ENCODE results near the gene SYNM.

Gene SYNM

GRCh38 chr15:99142562-99142961 is 37.7 kb downstream of the SYNM start:
- peaks cover 5% of the 10 kb centered on the region for H3K27me3 Mint-ChIP-seq
- H3K9me3 Mint-ChIP-seq, result no peaks in the 10 kb centered on the region
- no peak overlapping the region for H3K27ac Mint-ChIP-seq
- no peak overlapping the region for H3K4me3 Mint-ChIP-seq
- no peaks in the 10 kb centered on the region for H3K36me3 Mint-ChIP-seq
- ATAC-seq (ENCODE audit: low read depth), result no peak
- DNase-seq (ENCODE audit: low spot score in 2 of 2), result no peak
- H3K4me1 Mint-ChIP-seq, result no peaks in the 10 kb centered on the region

GRCh38 chr15:99143242-99143641 is 38.4 kb downstream of the SYNM start:
- peaks cover 5% of the 10 kb centered on the region for H3K27me3 Mint-ChIP-seq
- H3K4me1 Mint-ChIP-seq, result no peaks in the 10 kb centered on the region
- no peaks in the 10 kb centered on the region for H3K9me3 Mint-ChIP-seq
- no peak overlapping the region for H3K27ac Mint-ChIP-seq
- DNase-seq (ENCODE audit: low spot score in 2 of 2), result no peak
- no peak overlapping the region for H3K4me3 Mint-ChIP-seq
- no peaks in the 10 kb centered on the region for H3K36me3 Mint-ChIP-seq
- ATAC-seq (ENCODE audit: low read depth), result no peak

GRCh38 chr15:99143655-99144610 is 39.1 kb downstream of the SYNM start:
- H3K4me3 Mint-ChIP-seq, result no peak overlapping the region
- H3K27me3 Mint-ChIP-seq, result peaks cover 5% of the 10 kb centered on the region
- no peaks in the 10 kb centered on the region for H3K4me1 Mint-ChIP-seq
- no peak overlapping the region for H3K27ac Mint-ChIP-seq
- H3K9me3 Mint-ChIP-seq, result no peaks in the 10 kb centered on the region
- H3K36me3 Mint-ChIP-seq, result no peaks in the 10 kb centered on the region
- DNase-seq (ENCODE audit: low spot score in 2 of 2) (no peak), ATAC-seq (ENCODE audit: low read depth) (no peak)

- Mint-ChIP-seq H3K9me3 (no peaks in the 10 kb centered on the region), H3K4me1 (no peaks in the 10 kb centered on the region), H3K27me3 (peaks cover 5% of the 10 kb centered on the region), H3K36me3 (no peaks in the 10 kb centered on the region), H3K4me3 (no peak overlapping the region), H3K27ac (no peak overlapping the region)
- no peak for DNase-seq (ENCODE audit: low spot score in 2 of 2)
- ATAC-seq (ENCODE audit: low read depth), result no peak
Measured at GRCh38 chr15:99145005-99145404, 40.1 kb downstream of the SYNM start.

GRCh38 chr15:99145778-99146177 is 40.9 kb downstream of the SYNM start:
- Mint-ChIP-seq H3K27me3 (peaks cover 5% of the 10 kb centered on the region), H3K36me3 (no peaks in the 10 kb centered on the region), H3K4me3 (no peak overlapping the region), H3K9me3 (no peaks in the 10 kb centered on the region), H3K27ac (no peak overlapping the region), H3K4me1 (no peaks in the 10 kb centered on the region)
- ATAC-seq (ENCODE audit: low read depth) (no peak), DNase-seq (ENCODE audit: low spot score in 2 of 2) (no peak)

- Mint-ChIP-seq H3K27ac (no peak overlapping the region), H3K9me3 (no peaks in the 10 kb centered on the region)
- no peak for DNase-seq (ENCODE audit: low spot score in 2 of 2)
Measured at GRCh38 chr15:99146661-99147060, 41.8 kb downstream of the SYNM start.

GRCh38 chr15:99148851-99149276 is 44.0 kb downstream of the SYNM start:
- Mint-ChIP-seq H3K27ac (no peak overlapping the region), H3K9me3 (no peaks in the 10 kb centered on the region), H3K36me3 (no peaks in the 10 kb centered on the region), H3K27me3 (peaks cover 5% of the 10 kb centered on the region), H3K4me1 (no peaks in the 10 kb centered on the region), H3K4me3 (no peak overlapping the region)
- ATAC-seq (ENCODE audit: low read depth) (no peak), DNase-seq (ENCODE audit: low spot score in 2 of 2) (no peak)

More at GRCh38 chr15:99146661-99147060, 41.8 kb downstream of the SYNM start:
- Mint-ChIP-seq H3K4me1 (no peaks in the 10 kb centered on the region), H3K4me3 (no peak overlapping the region), H3K27me3 (peaks cover 5% of the 10 kb centered on the region), H3K36me3 (no peaks in the 10 kb centered on the region)
- no peak for ATAC-seq (ENCODE audit: low read depth)

- Mint-ChIP-seq H3K36me3 (no peaks in the 10 kb centered on the region), H3K9me3 (no peaks in the 10 kb centered on the region), H3K27ac (no peak overlapping the region), H3K4me3 (no peak overlapping the region), H3K4me1 (no peaks in the 10 kb centered on the region), H3K27me3 (peaks cover 5% of the 10 kb centered on the region)
- no peak for ATAC-seq (ENCODE audit: low read depth)
- DNase-seq (ENCODE audit: low spot score in 2 of 2), result no peak
Measured at GRCh38 chr15:99149366-99149765, 44.5 kb downstream of the SYNM start.

GRCh38 chr15:99151156-99151555 is 46.3 kb downstream of the SYNM start:
- no peak overlapping the region for H3K4me3 Mint-ChIP-seq
- H3K36me3 Mint-ChIP-seq, result no peaks in the 10 kb centered on the region
- DNase-seq (ENCODE audit: low spot score in 2 of 2), result no peak
- no peaks in the 10 kb centered on the region for H3K9me3 Mint-ChIP-seq
- H3K27me3 Mint-ChIP-seq, result peaks cover 3% of the 10 kb centered on the region
- no peak overlapping the region for H3K27ac Mint-ChIP-seq
- H3K4me1 Mint-ChIP-seq, result no peaks in the 10 kb centered on the region
- no peak for ATAC-seq (ENCODE audit: low read depth)

GRCh38 chr15:99153026-99153535 is 48.2 kb downstream of the SYNM start:
- Mint-ChIP-seq H3K9me3 (no peaks in the 10 kb centered on the region), H3K4me3 (no peak overlapping the region), H3K27ac (no peak overlapping the region), H3K36me3 (no peaks in the 10 kb centered on the region), H3K27me3 (peaks cover under 1% of the 10 kb centered on the region), H3K4me1 (no peaks in the 10 kb centered on the region)
- DNase-seq (ENCODE audit: low spot score in 2 of 2) (no peak), ATAC-seq (ENCODE audit: low read depth) (no peak)

GRCh38 chr15:99154271-99154670 is 49.4 kb downstream of the SYNM start:
- no peak for ATAC-seq (ENCODE audit: low read depth)
- H3K27ac Mint-ChIP-seq, result no peak overlapping the region
- H3K36me3 Mint-ChIP-seq, result no peaks in the 10 kb centered on the region
- H3K27me3 Mint-ChIP-seq, result peaks cover 2% of the 10 kb centered on the region
- no peaks in the 10 kb centered on the region for H3K4me1 Mint-ChIP-seq
- no peak overlapping the region for H3K4me3 Mint-ChIP-seq
- no peaks in the 10 kb centered on the region for H3K9me3 Mint-ChIP-seq
- DNase-seq (ENCODE audit: low spot score in 2 of 2), result no peak

GRCh38 chr15:99155961-99156443 is 51.1 kb downstream of the SYNM start:
- H3K9me3 Mint-ChIP-seq, result no peaks in the 10 kb centered on the region
- H3K4me1 Mint-ChIP-seq, result no peaks in the 10 kb centered on the region
- no peaks in the 10 kb centered on the region for H3K36me3 Mint-ChIP-seq
- H3K27me3 Mint-ChIP-seq, result peaks cover 2% of the 10 kb centered on the region
- no peak for DNase-seq (ENCODE audit: low spot score in 2 of 2)
- no peak overlapping the region for H3K4me3 Mint-ChIP-seq
- ATAC-seq (ENCODE audit: low read depth), result no peak
- H3K27ac Mint-ChIP-seq, result no peak overlapping the region

- no peaks in the 10 kb centered on the region for H3K4me1 Mint-ChIP-seq
- H3K4me3 Mint-ChIP-seq, result no peak overlapping the region
- DNase-seq (ENCODE audit: low spot score in 2 of 2) (no peak), ATAC-seq (ENCODE audit: low read depth) (no peak)
- peaks cover 2% of the 10 kb centered on the region for H3K27me3 Mint-ChIP-seq
- no peaks in the 10 kb centered on the region for H3K36me3 Mint-ChIP-seq
- H3K27ac Mint-ChIP-seq, result no peak overlapping the region
- no peaks in the 10 kb centered on the region for H3K9me3 Mint-ChIP-seq
Measured at GRCh38 chr15:99157456-99157855, 52.6 kb downstream of the SYNM start.

- DNase-seq (ENCODE audit: low spot score in 2 of 2) (no peak), ATAC-seq (ENCODE audit: low read depth) (no peak)
- Mint-ChIP-seq H3K27me3 (peaks cover 2% of the 10 kb centered on the region), H3K27ac (no peak overlapping the region), H3K4me3 (no peak overlapping the region), H3K4me1 (no peaks in the 10 kb centered on the region), H3K9me3 (no peaks in the 10 kb centered on the region), H3K36me3 (no peaks in the 10 kb centered on the region)
Measured at GRCh38 chr15:99158626-99159412, 53.9 kb downstream of the SYNM start.

Measured in memory B cell (primary cell).